Panc1 (cell line): Measurements from ENCODE around the gene TTPAL. TPM values are rescaled to one million over a fixed set of nuclear protein-coding genes. Genes with fewer than 3 reads are reported as not detected.

Experiments
- ATAC-seq: fragments of 200-7000 bp; cut with Tn5 transposase; 2 replicates; pipeline ENCODE4 v1.9.1; 2020; ENCODE audit warnings: mild to moderate bottlenecking, moderate library complexity
- BruUV-seq: library from RNA; stranded (reverse); fragments of 400-500 nt; replicated peaks from 2 replicates; lab custom pipeline; 2021; lab: Mats Ljungman, UMichigan
- CTCF ChIA-PET: fragments of 300-600 bp; sonication (Branson Sonifier 250); formaldehyde crosslinking; loops from one replicate; lab custom pipeline; 2022; ENCODE audit warnings: antibody characterized with exemption; lab: Charles Lee
- POLR2A ChIA-PET: fragments of 300-600 bp; sonication (Branson Sonifier 250); formaldehyde crosslinking; loops from one replicate; lab custom pipeline; 2022; ENCODE audit warnings: antibody characterized with exemption; lab: Charles Lee
- DNase-seq: peaks from one replicate; pipeline ENCODE4 v3.0.0-alpha.2; 2010; ENCODE audit warnings: low read depth, low spot score
- H3K27ac ChIP-seq: 2 replicates; pipeline ENCODE4 v1.5.1; 2011; ENCODE audit warnings: mild to moderate bottlenecking, low read length, inconsistent platforms
- H3K27me3 ChIP-seq: fragments of 200-500 bp; sonication (Bioruptor generic); 2 replicates; pipeline ENCODE4 v1.6.0; 2014; ENCODE audit warnings: low read length, inconsistent platforms; ENCODE audit not compliant: control insufficient read depth, insufficient read depth
- H3K36me3 ChIP-seq: fragments of 200-500 bp; sonication (Bioruptor generic); 2 replicates; pipeline ENCODE4 v1.5.1; 2014; ENCODE audit warnings: inconsistent platforms, mild to moderate bottlenecking, low read length, moderate library complexity; ENCODE audit not compliant: control insufficient read depth, insufficient read depth
- H3K4me1 ChIP-seq: 2 replicates; pipeline ENCODE4 v1.5.1; 2011; ENCODE audit warnings: inconsistent platforms, mild to moderate bottlenecking, low read length, moderate library complexity; ENCODE audit not compliant: control insufficient read depth, insufficient read depth
- H3K4me3 ChIP-seq, 2 experiments: 2 replicates each; pipeline ENCODE4 v1.5.1; 2011 to 2012; ENCODE audit warnings: low read depth in 2 of 2, low read length in 2 of 2, mild to moderate bottlenecking in 2 of 2, inconsistent platforms in 1 of 2, moderate library complexity in 1 of 2
- H3K9me3 ChIP-seq: fragments of 200-500 bp; sonication (Bioruptor generic); 2 replicates; pipeline ENCODE4 v1.5.1; 2014; ENCODE audit warnings: low read depth, mild to moderate bottlenecking, inconsistent platforms, low read length, moderate library complexity; ENCODE audit not compliant: control insufficient read depth, insufficient read depth
- POLR2AphosphoS5 ChIP-seq: IDR thresholded peaks from 2 replicates; pipeline ENCODE4 v1.6.1; 2012; ENCODE audit warnings: mild to moderate bottlenecking, low read depth, low read length, moderate library complexity
- SIN3A ChIP-seq: IDR thresholded peaks from 2 replicates; pipeline ENCODE4 v1.6.1; 2012; ENCODE audit warnings: low read depth, mild to moderate bottlenecking, low read length, moderate library complexity, borderline replicate concordance; ENCODE audit not compliant: insufficient read depth
- TCF7L2 ChIP-seq: IDR thresholded peaks from 2 replicates; pipeline ENCODE4 v1.6.1; 2011; ENCODE audit warnings: mild to moderate bottlenecking, low read depth, low read length, inconsistent platforms
- in situ Hi-C: cut with HindIII; loops from 2 replicates; pipeline ENCODE4 v1.10.0; 2016; ENCODE audit warnings: low sequenced_read_pairs, low pct_unique_long_range_greater_than_20kb
- intact Hi-C: fragments of 100-400 bp; cut with micrococcal nuclease; formaldehyde crosslinking; loops from one replicate; pipeline ENCODE4 v1.10.0; 2022; ENCODE audit not compliant: unreplicated experiment
- total RNA-seq: library from RNA; stranded (reverse); gene quantifications from one replicate; pipeline ENCODE4 v1.2.1, GENCODE V29; 2021; ENCODE audit not compliant: unreplicated experiment
- TF ChIP-seq, protein P1 (sequence below): fragments of 450-650 bp; IDR thresholded peaks from 2 replicates; pipeline ENCODE4 v1.5.1; 2017; ENCODE audit warnings: mild to moderate bottlenecking
- TF ChIP-seq, protein P2 (sequence below), 2 experiments: IDR thresholded peaks; 2 replicates each; pipeline ENCODE4 v1.6.1; 2011 to 2012; ENCODE audit warnings: low read depth in 2 of 2, control low read depth in 1 of 2, low read length in 1 of 2, mild to moderate bottlenecking in 1 of 2, moderate library complexity in 1 of 2; ENCODE audit not compliant: insufficient read depth in 1 of 2

The TTPAL gene
- total RNA-seq, 1 experiment from 2014 or later = 37.4 TPM

DNA sequence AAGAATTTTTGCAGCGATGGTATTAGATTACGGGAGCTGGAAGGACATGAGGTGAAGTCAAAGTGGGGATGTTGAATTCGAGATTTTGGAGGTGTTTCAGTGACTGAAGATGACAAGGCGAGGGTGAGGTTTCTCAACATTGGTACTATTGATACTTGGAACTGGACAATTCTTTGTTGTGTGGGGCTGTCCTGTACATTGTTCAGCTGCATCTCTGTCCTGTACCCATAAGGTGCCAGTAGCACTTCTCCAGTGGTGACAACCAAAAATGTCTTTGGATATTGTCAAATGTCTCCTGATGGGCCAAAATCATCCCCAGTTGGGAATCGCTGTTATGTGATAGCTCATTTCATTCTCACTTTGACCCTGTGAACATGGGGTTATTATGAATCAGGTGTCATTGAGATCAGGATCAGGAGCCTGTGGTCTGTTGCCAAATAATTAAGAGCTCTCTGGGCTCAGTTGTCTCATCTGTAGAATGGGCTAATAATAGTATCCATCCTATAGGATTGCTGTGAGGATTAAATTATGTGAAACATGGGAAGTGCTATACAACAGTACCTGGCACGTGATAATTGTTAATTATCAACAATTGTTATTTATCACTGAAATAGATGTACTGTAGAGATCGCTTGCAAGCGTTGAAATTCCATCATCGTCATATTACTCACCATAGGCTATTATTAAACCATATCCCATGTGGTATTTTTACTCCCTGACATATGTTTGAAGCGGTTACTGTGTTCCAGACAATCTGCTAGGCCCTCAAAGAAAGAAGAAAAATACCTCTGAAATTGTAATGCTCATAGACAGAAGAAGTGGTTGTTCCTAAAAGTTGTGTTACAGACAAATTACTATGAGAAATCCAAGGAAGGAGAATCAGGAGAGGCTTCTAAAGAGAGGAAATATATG lies 48.5 kb upstream of the TTPAL start:
- ChIA-PET CTCF (no interaction called here), POLR2A (no interaction called here)
- H3K9me3 ChIP-seq = no peaks in the 10 kb centered on the region
- TF ChIP-seq, protein P1, sequence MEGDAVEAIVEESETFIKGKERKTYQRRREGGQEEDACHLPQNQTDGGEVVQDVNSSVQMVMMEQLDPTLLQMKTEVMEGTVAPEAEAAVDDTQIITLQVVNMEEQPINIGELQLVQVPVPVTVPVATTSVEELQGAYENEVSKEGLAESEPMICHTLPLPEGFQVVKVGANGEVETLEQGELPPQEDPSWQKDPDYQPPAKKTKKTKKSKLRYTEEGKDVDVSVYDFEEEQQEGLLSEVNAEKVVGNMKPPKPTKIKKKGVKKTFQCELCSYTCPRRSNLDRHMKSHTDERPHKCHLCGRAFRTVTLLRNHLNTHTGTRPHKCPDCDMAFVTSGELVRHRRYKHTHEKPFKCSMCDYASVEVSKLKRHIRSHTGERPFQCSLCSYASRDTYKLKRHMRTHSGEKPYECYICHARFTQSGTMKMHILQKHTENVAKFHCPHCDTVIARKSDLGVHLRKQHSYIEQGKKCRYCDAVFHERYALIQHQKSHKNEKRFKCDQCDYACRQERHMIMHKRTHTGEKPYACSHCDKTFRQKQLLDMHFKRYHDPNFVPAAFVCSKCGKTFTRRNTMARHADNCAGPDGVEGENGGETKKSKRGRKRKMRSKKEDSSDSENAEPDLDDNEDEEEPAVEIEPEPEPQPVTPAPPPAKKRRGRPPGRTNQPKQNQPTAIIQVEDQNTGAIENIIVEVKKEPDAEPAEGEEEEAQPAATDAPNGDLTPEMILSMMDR = no peak
- TF ChIP-seq, protein P2, sequence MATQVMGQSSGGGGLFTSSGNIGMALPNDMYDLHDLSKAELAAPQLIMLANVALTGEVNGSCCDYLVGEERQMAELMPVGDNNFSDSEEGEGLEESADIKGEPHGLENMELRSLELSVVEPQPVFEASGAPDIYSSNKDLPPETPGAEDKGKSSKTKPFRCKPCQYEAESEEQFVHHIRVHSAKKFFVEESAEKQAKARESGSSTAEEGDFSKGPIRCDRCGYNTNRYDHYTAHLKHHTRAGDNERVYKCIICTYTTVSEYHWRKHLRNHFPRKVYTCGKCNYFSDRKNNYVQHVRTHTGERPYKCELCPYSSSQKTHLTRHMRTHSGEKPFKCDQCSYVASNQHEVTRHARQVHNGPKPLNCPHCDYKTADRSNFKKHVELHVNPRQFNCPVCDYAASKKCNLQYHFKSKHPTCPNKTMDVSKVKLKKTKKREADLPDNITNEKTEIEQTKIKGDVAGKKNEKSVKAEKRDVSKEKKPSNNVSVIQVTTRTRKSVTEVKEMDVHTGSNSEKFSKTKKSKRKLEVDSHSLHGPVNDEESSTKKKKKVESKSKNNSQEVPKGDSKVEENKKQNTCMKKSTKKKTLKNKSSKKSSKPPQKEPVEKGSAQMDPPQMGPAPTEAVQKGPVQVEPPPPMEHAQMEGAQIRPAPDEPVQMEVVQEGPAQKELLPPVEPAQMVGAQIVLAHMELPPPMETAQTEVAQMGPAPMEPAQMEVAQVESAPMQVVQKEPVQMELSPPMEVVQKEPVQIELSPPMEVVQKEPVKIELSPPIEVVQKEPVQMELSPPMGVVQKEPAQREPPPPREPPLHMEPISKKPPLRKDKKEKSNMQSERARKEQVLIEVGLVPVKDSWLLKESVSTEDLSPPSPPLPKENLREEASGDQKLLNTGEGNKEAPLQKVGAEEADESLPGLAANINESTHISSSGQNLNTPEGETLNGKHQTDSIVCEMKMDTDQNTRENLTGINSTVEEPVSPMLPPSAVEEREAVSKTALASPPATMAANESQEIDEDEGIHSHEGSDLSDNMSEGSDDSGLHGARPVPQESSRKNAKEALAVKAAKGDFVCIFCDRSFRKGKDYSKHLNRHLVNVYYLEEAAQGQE (IDR thresholded peaks at IDR 0.05; ENCODE audit: insufficient read depth in 1 of 2, low read depth in 2 of 2, low read length in 1 of 2) = no peak
- TF ChIP-seq POLR2AphosphoS5 (no peak), SIN3A (no peak), TCF7L2 (no peak)
- no peaks in the 10 kb centered on the region for H3K36me3 ChIP-seq
- ATAC-seq (no peak), DNase-seq (no peak)
- in situ Hi-C loops (no loop called here), intact Hi-C loops (no loop called here)
- no peak overlapping the region for H3K4me3 ChIP-seq
- no TSS peak for BruUV-seq
- H3K27ac ChIP-seq = no peak overlapping the region
- no peaks in the 10 kb centered on the region for H3K4me1 ChIP-seq
- no peaks in the 10 kb centered on the region; the same call in 1 of the 2 replicates for H3K27me3 ChIP-seq

DNA sequence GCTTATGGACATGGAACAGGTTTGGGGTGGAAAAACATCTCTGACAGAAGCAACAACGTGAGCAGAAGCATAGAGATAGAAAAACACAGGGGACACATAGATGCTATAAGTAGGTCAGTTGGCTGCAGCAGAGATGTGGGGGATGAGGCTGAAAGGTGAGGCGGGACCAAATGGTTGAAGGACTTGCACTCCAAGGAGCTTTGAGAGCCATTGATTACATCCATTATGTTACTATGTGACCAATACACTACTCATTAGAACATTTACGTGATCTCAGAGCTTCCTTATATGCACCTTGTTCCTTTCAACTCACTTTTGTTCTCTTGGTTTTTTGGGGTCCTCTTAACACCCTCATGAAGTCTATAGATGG lies 47.9 kb upstream of the TTPAL start:
- TF ChIP-seq TCF7L2 = no peak
- TF ChIP-seq SIN3A = no peak
- TF ChIP-seq POLR2AphosphoS5 = no peak
- TF ChIP-seq, protein P2 (IDR thresholded peaks at IDR 0.05; ENCODE audit: insufficient read depth in 1 of 2, low read depth in 2 of 2, low read length in 1 of 2) = no peak
- TF ChIP-seq, protein P1 = no peak
- ChIA-PET CTCF (no interaction called here), POLR2A (no interaction called here)
- no peak overlapping the region for H3K27ac ChIP-seq
- no peaks in the 10 kb centered on the region for H3K4me1 ChIP-seq
- H3K9me3 ChIP-seq = no peaks in the 10 kb centered on the region
- ATAC-seq (no peak), DNase-seq (no peak)
- no TSS peak for BruUV-seq
- no peaks in the 10 kb centered on the region; the same call in none of the 2 replicates for H3K27me3 ChIP-seq
- H3K36me3 ChIP-seq = no peaks in the 10 kb centered on the region
- no peak overlapping the region for H3K4me3 ChIP-seq
- in situ Hi-C loops (no loop called here), intact Hi-C loops (no loop called here)
